Right forelimb (tissue), 1 donor: ENCODE results near the gene SNAPC2.
"Not testable (repeated sequence)": the region's sequence is repeated elsewhere in the genome, so short reads cannot be mapped to it uniquely, and the experiment has no call there.

ENCODE experiments used
- DNase-seq: peaks from one replicate; pipeline ENCODE4 v3.0.0-alpha.2; 2018

SNAPC2 gene

GRCh38 chr19:7941895-7942596, 21.9 kb downstream of the SNAPC2 start:
- no peak for DNase-seq

- DNase-seq: no peak
Measured at GRCh38 chr19:7942981-7943443, 22.9 kb downstream of the SNAPC2 start.

- DNase-seq: peak; percentile 99
Measured at GRCh38 chr19:7943444-7944176, 23.5 kb downstream of the SNAPC2 start, which contains the start of gene TIMM44. TSS of gene TIMM44 (minus strand) at chr19:7943666. CDS start at chr19:7943651, 15 bp downstream.

- DNase-seq: peak; percentile 89
Measured at GRCh38 chr19:7944177-7944761, 24.1 kb downstream of the SNAPC2 start.

- DNase-seq: no peak
Measured at GRCh38 chr19:7947939-7948338, 27.8 kb downstream of the SNAPC2 start.

GRCh38 chr19:7953060-7953459, 32.9 kb downstream of the SNAPC2 start:
- no peak for DNase-seq

GRCh38 chr19:7953576-7953975, 33.4 kb downstream of the SNAPC2 start:
- DNase-seq: no peak

- DNase-seq: no peak
Measured at GRCh38 chr19:7955696-7956095, 35.6 kb downstream of the SNAPC2 start.

GRCh38 chr19:7959211-7959610, 39.1 kb downstream of the SNAPC2 start:
- DNase-seq: no peak

- DNase-seq: not testable (repeated sequence)
Measured at GRCh38 chr19:7961082-7961481, 40.9 kb downstream of the SNAPC2 start.

- no peak for DNase-seq
Measured at GRCh38 chr19:7961920-7962626, 41.9 kb downstream of the SNAPC2 start.

GRCh38 chr19:7962644-7963268, 42.6 kb downstream of the SNAPC2 start:
- no peak for DNase-seq

- no peak for DNase-seq
Measured at GRCh38 chr19:7963566-7963965, 43.4 kb downstream of the SNAPC2 start.

GRCh38 chr19:7965259-7965841, 45.2 kb downstream of the SNAPC2 start:
- DNase-seq: no peak

- no peak for DNase-seq
Measured at GRCh38 chr19:7965921-7966665, 46.0 kb downstream of the SNAPC2 start.

GRCh38 chr19:7968008-7968795, 48.1 kb downstream of the SNAPC2 start:
- no peak for DNase-seq

- DNase-seq: no peak
Measured at GRCh38 chr19:7968796-7969554, 48.8 kb downstream of the SNAPC2 start.

- no peak for DNase-seq
Measured at GRCh38 chr19:7969555-7969939, 49.4 kb downstream of the SNAPC2 start.

- DNase-seq: no peak
Measured at GRCh38 chr19:7970716-7971448, 50.7 kb downstream of the SNAPC2 start.
